ENCODE results near the gene SECISBP2. TPM values are rescaled to one million over a fixed set of nuclear protein-coding genes. Genes with fewer than 3 reads are reported as not detected.

The SECISBP2 gene
- polyA plus RNA-seq, 1 of the 3 experiments (the other 2 are of a cell fraction): 21.2 TPM

- Histone ChIP-seq H3K27ac (ENCODE audit: low read depth in 2 of 2, low read length in 1 of 2) (peak overlapping the region in 1 of 2 experiments; percentile 93; a peak in 2 of 4 replicates), H3K4me3 (ENCODE audit: low read depth in 2 of 2, low read length in 1 of 2) (no peak overlapping the region), H3K36me3 (replicated peaks in 1 of 2; ENCODE audit: control insufficient read depth in 1 of 2, insufficient read depth in 2 of 2, low read length in 1 of 2) (peaks cover 19 to 80% of the 10 kb centered on the region in 2 experiments), H3K27me3 (ENCODE audit: insufficient read depth) (no peaks in the 10 kb centered on the region), H2AFZ (ENCODE audit: low read depth) (no peak overlapping the region), H3K4me1 (ENCODE audit: control insufficient read depth in 1 of 2, insufficient read depth in 2 of 2, low read depth in 1 of 2, low read length in 1 of 2) (peaks cover 0 to 32% of the 10 kb centered on the region in 2 experiments; a peak in 2 of 4 replicates), H4K20me1 (ENCODE audit: insufficient read depth) (no peaks in the 10 kb centered on the region), H3K9me3 (no peaks in the 10 kb centered on the region), H3K79me2 (ENCODE audit: insufficient read depth) (no peaks in the 10 kb centered on the region), H3F3A (replicated peaks; ENCODE audit: insufficient read depth) (no peaks in the 10 kb centered on the region), H3K9me2 (no peaks in the 10 kb centered on the region), H3K9ac (no peak overlapping the region), H3K4me2 (no peak overlapping the region)
- peak; percentile 66 for DNase-seq
- ChIA-PET POLR2A (no interaction called here), CTCF (interaction anchor here (0.8 to 1.4 kb wide), 4 partner anchors 9 to 239 kb away, joined by 3 to 5 read pairs (median 3); partner anchors contain the start of gene SECISBP2)
- 86% methylated on average over 3 of the region's 4 CpGs for WGBS (ENCODE audit: low lambda C conversion rate)
- TF ChIP-seq MXI1 (IDR thresholded peaks at IDR 0.05; ENCODE audit: low read depth, low read length): no peak
- TF ChIP-seq GABPA (IDR thresholded peaks at IDR 0.05; ENCODE audit: low read depth): no peak
- TF ChIP-seq NRF1 (IDR thresholded peaks at IDR 0.05; ENCODE audit: low read depth, low read length): no peak
- no peak for TF ChIP-seq CTCF (IDR thresholded peaks at IDR 0.05)
- no peak for TF ChIP-seq TAF1 (IDR thresholded peaks at IDR 0.05; ENCODE audit: borderline replicate concordance, low read depth, low read length)
- no peak for TF ChIP-seq ELF1 (IDR thresholded peaks at IDR 0.05)
- no peak for TF ChIP-seq PBX3 (IDR thresholded peaks at IDR 0.05)
- no peak for TF ChIP-seq EZH2phosphoT487 (IDR thresholded peaks at IDR 0.05; ENCODE audit: borderline replicate concordance, low read depth)
- peak in 1 of 2 experiments; percentile 6; a peak in 1 of 4 replicates for TF ChIP-seq EP300 (IDR thresholded peaks at IDR 0.05; ENCODE audit: borderline replicate concordance in 1 of 2, low read depth in 1 of 2, low read length in 1 of 2)
- TF ChIP-seq CHD2 (IDR thresholded peaks at IDR 0.05; ENCODE audit: low read length, partially characterized antibody): no peak
- no peak for TF ChIP-seq POLR2AphosphoS5 (IDR thresholded peaks at IDR 0.05; ENCODE audit: low read depth, low read length)
- TF ChIP-seq RFX5 (IDR thresholded peaks at IDR 0.05; ENCODE audit: low read length): peak; percentile 98
- TF ChIP-seq TEAD4 (IDR thresholded peaks at IDR 0.05; ENCODE audit: borderline replicate concordance, insufficient read depth): no peak
Observed at GRCh38 chr9:89358985-89359384, 40.7 kb downstream of the SECISBP2 start.

GRCh38 chr9:89359751-89360261 is 41.5 kb downstream of the SECISBP2 start:
- peaks cover 0 to 38% of the 10 kb centered on the region in 2 experiments; a peak in 2 of 4 replicates for H3K4me1 ChIP-seq (ENCODE audit: control insufficient read depth in 1 of 2, insufficient read depth in 2 of 2, low read depth in 1 of 2, low read length in 1 of 2)
- CTCF ChIA-PET: interaction anchor here (1.4 kb wide), 1 partner anchor 41 kb away, joined by 3 read pairs; the partner anchor contains the start of gene SECISBP2
- no peak overlapping the region for H3K9ac ChIP-seq
- WGBS (ENCODE audit: low lambda C conversion rate): 63% methylated on average over 8 of the region's 8 CpGs
- POLR2A ChIA-PET: no interaction called here
- H3K9me2 ChIP-seq: no peaks in the 10 kb centered on the region
- H3F3A ChIP-seq (replicated peaks; ENCODE audit: insufficient read depth): no peaks in the 10 kb centered on the region
- TF ChIP-seq YY1 (IDR thresholded peaks at IDR 0.05; ENCODE audit: low read depth) (no peak), GATA2 (CRISPR knock-in tag; IDR thresholded peaks at IDR 0.05) (0 out of 2 replicates have a peak, but pooled peaks have one; percentile 9), RFX5 (IDR thresholded peaks at IDR 0.05; ENCODE audit: low read length) (peak; percentile 45; the same call in 1 of the 2 replicates)
- peak overlapping the region in 1 of 2 experiments; percentile 93; a peak in 2 of 4 replicates for H3K27ac ChIP-seq (ENCODE audit: low read depth in 2 of 2, low read length in 1 of 2)
- H3K36me3 ChIP-seq (replicated peaks in 1 of 2; ENCODE audit: control insufficient read depth in 1 of 2, insufficient read depth in 2 of 2, low read length in 1 of 2): peaks cover 19 to 72% of the 10 kb centered on the region in 2 experiments
- H3K9me3 ChIP-seq: no peaks in the 10 kb centered on the region
- no peak for DNase-seq
- no peak overlapping the region for H3K4me2 ChIP-seq
- H3K79me2 ChIP-seq (ENCODE audit: insufficient read depth): no peaks in the 10 kb centered on the region
- no peak overlapping the region for H3K4me3 ChIP-seq (ENCODE audit: low read depth in 2 of 2, low read length in 1 of 2)
- H4K20me1 ChIP-seq (ENCODE audit: insufficient read depth): no peaks in the 10 kb centered on the region
- H2AFZ ChIP-seq (ENCODE audit: low read depth): no peak overlapping the region
- no peaks in the 10 kb centered on the region for H3K27me3 ChIP-seq (ENCODE audit: insufficient read depth)
